WTC11 (cell line): ENCODE measurements around the gene SLC48A1.

Experiments used
- CREB1 ChIP-seq: sonication (generic); formaldehyde crosslinking; IDR thresholded peaks from 2 replicates; pipeline ENCODE4 v1.8.0; 2023; ENCODE audit warnings: mild to moderate bottlenecking, missing genetic modification reagents
- ELF4 ChIP-seq: sonication (generic); formaldehyde crosslinking; IDR thresholded peaks from 2 replicates; pipeline ENCODE4 v1.8.1; 2022; ENCODE audit warnings: low read depth, mild to moderate bottlenecking, moderate library complexity, missing genetic modification reagents
- ETV6 ChIP-seq: sonication (generic); formaldehyde crosslinking; IDR thresholded peaks from 2 replicates; pipeline ENCODE4 v1.8.1; 2022; ENCODE audit warnings: mild to moderate bottlenecking, missing genetic modification reagents
- NR2C2 ChIP-seq: sonication (generic); formaldehyde crosslinking; IDR thresholded peaks from 2 replicates; pipeline ENCODE4 v1.8.0; 2022; ENCODE audit warnings: mild to moderate bottlenecking, missing genetic modification reagents
- SP1 ChIP-seq: sonication (generic); formaldehyde crosslinking; conservative IDR thresholded peaks from 2 replicates; pipeline ENCODE4 v1.8.1; 2022; ENCODE audit warnings: missing genetic modification reagents
- TEAD4 ChIP-seq: sonication (generic); formaldehyde crosslinking; IDR thresholded peaks from 2 replicates; pipeline ENCODE4 v1.8.0; 2022; ENCODE audit warnings: mild to moderate bottlenecking, missing genetic modification reagents
- TF ChIP-seq, protein P1 (sequence below): fragments of 200-600 bp; IDR thresholded peaks from 2 replicates; pipeline ENCODE4 v1.8.0; 2022; ENCODE audit warnings: antibody characterized with exemption
- TF ChIP-seq, protein P2 (sequence below): sonication (generic); formaldehyde crosslinking; IDR thresholded peaks from 2 replicates; pipeline ENCODE4 v1.8.1; 2023; ENCODE audit warnings: mild to moderate bottlenecking, missing genetic modification reagents, moderate library complexity
- TF ChIP-seq, protein P3 (sequence below): sonication (generic); formaldehyde crosslinking; IDR thresholded peaks from 2 replicates; pipeline ENCODE4 v1.8.1; 2022; ENCODE audit warnings: missing genetic modification reagents, borderline replicate concordance
- TF ChIP-seq, protein P4 (sequence below): sonication (generic); formaldehyde crosslinking; IDR thresholded peaks from 2 replicates; pipeline ENCODE4 v1.8.1; 2022; ENCODE audit warnings: low read depth, missing genetic modification reagents, borderline replicate concordance
- TF ChIP-seq, protein P5 (sequence below): sonication (generic); formaldehyde crosslinking; IDR thresholded peaks from 2 replicates; pipeline ENCODE4 v1.8.1; 2022; ENCODE audit warnings: low read depth, mild to moderate bottlenecking, moderate library complexity, missing genetic modification reagents, borderline replicate concordance

DNA sequence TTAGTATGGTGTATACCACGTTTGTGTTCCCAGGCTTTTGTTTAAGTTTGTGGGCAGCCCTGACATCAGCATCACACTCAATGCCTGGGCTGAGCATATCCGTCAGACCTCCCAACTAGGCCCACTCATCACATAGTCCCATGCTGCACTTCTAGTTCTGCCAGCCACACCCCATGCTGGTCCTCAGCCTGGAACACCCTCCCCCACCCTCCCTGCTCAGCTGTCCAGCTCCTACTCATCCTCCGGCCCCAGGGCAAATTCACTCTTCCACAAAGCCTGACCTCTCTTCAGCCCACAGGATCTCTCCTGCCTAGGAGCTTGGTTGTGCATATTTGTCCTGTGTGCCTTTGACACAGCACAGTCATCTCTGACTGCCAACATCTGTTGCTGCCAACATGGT, 43.8 kb upstream of the SLC48A1 start:
- TF ChIP-seq TEAD4 (no peak), ELF4 (CRISPR knock-in tag) (no peak), ETV6 (CRISPR knock-in tag) (no peak), SP1 (CRISPR knock-in tag) (no peak), NR2C2 (CRISPR knock-in tag) (no peak), CREB1 (CRISPR knock-in tag) (no peak)
- TF ChIP-seq, protein P1, sequence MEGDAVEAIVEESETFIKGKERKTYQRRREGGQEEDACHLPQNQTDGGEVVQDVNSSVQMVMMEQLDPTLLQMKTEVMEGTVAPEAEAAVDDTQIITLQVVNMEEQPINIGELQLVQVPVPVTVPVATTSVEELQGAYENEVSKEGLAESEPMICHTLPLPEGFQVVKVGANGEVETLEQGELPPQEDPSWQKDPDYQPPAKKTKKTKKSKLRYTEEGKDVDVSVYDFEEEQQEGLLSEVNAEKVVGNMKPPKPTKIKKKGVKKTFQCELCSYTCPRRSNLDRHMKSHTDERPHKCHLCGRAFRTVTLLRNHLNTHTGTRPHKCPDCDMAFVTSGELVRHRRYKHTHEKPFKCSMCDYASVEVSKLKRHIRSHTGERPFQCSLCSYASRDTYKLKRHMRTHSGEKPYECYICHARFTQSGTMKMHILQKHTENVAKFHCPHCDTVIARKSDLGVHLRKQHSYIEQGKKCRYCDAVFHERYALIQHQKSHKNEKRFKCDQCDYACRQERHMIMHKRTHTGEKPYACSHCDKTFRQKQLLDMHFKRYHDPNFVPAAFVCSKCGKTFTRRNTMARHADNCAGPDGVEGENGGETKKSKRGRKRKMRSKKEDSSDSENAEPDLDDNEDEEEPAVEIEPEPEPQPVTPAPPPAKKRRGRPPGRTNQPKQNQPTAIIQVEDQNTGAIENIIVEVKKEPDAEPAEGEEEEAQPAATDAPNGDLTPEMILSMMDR, result no peak
- TF ChIP-seq, protein P2, sequence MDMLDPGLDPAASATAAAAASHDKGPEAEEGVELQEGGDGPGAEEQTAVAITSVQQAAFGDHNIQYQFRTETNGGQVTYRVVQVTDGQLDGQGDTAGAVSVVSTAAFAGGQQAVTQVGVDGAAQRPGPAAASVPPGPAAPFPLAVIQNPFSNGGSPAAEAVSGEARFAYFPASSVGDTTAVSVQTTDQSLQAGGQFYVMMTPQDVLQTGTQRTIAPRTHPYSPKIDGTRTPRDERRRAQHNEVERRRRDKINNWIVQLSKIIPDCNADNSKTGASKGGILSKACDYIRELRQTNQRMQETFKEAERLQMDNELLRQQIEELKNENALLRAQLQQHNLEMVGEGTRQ (CRISPR knock-in tag), result no peak
- TF ChIP-seq, protein P3, sequence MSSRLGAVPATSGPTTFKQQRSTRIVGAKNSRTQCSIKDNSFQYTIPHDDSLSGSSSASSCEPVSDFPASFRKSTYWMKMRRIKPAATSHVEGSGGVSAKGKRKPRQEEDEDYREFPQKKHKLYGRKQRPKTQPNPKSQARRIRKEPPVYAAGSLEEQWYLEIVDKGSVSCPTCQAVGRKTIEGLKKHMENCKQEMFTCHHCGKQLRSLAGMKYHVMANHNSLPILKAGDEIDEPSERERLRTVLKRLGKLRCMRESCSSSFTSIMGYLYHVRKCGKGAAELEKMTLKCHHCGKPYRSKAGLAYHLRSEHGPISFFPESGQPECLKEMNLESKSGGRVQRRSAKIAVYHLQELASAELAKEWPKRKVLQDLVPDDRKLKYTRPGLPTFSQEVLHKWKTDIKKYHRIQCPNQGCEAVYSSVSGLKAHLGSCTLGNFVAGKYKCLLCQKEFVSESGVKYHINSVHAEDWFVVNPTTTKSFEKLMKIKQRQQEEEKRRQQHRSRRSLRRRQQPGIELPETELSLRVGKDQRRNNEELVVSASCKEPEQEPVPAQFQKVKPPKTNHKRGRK (CRISPR knock-in tag), result no peak
- TF ChIP-seq, protein P4, sequence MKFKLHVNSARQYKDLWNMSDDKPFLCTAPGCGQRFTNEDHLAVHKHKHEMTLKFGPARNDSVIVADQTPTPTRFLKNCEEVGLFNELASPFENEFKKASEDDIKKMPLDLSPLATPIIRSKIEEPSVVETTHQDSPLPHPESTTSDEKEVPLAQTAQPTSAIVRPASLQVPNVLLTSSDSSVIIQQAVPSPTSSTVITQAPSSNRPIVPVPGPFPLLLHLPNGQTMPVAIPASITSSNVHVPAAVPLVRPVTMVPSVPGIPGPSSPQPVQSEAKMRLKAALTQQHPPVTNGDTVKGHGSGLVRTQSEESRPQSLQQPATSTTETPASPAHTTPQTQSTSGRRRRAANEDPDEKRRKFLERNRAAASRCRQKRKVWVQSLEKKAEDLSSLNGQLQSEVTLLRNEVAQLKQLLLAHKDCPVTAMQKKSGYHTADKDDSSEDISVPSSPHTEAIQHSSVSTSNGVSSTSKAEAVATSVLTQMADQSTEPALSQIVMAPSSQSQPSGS (CRISPR knock-in tag), result no peak
- TF ChIP-seq, protein P5, sequence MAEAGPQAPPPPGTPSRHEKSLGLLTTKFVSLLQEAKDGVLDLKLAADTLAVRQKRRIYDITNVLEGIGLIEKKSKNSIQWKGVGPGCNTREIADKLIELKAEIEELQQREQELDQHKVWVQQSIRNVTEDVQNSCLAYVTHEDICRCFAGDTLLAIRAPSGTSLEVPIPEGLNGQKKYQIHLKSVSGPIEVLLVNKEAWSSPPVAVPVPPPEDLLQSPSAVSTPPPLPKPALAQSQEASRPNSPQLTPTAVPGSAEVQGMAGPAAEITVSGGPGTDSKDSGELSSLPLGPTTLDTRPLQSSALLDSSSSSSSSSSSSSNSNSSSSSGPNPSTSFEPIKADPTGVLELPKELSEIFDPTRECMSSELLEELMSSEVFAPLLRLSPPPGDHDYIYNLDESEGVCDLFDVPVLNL (CRISPR knock-in tag), result no peak
